Measurements from ENCODE around the gene HRAS.
A peak's percentile ranks its signal among the peaks of the same experiment; 100 is the strongest.

HRAS gene

DNA sequence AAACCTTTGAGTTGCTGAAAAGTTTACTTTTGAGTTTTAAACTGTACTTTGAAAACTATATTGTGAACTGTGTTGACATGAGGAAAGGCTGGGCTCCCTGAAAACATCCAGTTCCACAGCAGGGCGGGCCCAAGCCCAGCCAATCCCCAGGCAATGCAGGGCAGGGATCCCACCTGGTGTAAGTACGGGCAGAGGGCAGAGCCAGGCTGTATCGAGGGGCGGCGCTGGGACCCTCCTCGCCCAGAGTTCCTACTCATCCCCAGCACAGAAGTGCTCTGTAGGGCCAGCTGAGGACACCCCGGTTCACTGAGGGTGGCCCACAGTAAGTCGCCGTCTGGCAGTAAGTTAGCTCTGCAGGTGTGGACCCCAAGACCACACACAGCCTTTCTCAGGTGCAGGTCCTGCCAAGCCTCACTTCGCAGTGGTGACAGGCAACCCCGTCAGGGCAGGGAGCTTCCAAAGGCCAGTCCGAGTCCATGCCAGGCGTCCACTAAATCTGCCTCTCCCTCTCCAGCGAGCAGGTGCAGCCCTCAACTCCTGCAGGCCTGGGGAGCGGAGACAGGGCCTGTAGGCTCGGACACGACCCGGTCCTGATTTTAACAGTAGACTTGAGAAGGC lies 31.7 kb upstream of the HRAS start:
- no peak for DNase-seq

DNA sequence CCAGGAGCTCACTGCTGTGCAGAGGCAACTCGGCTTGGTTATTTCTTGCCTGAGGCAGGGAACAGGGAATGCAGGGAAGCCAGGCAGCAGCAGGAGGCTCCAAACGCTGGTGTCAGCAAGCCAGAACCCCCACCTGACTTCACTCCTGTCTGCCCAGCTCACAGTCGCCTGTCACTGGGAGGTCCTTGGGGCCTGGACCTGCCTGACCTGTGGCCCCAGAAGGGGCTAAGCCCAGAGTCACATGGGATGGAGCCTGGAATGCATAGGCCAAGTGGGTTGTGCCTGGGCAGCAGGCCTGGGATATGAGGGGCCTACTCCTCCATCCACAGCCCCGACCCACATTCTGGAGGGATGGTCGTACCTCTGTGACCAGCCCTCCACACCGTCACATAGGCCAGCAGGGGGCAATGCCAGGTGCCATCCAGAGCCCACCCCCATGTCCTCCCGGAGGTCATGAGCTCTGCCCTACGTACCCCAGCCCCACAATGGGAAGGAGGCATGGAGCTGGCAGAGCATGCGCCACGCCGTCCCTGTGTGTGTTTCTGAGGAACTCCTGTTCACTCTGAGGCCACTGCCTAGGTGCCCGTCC lies 30.6 kb upstream of the HRAS start:
- no peak for DNase-seq

DNA sequence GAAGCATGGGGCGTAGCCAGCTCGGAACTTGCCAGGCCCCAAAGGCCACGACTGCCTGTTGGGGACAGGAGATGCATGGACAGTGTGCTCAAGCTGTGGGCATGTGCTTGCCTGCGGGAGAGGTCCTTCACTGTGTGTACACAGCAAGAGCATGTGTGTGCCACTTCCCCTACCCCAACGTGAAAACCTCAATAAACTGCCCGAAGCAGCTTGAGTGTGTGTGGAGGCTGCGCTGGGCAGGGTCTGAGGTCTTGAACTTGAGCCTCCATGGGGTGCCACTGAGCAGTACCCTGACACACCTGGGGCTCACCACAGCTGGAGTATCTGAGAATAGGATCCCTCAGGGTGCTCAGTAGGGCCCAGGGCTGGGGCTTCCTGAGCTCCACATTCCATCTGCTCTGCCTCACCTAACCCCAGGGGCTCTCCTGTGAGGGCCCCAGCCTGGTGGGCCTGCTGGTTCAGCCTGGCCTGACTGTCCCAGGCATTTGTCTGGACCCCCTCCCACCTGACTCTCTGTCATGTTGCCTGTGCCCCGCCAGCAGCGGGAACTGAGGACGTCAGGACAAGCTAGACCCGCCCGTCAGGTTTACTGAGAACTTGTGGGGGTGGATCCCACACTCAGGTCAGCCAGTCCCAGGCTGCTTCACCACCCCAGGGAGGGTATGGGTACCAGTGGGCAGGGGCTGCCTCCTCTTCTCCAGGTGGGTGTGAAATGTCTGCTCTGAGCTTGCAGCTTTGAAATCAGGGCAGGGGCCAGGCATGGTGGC lies 28.6 kb upstream of the HRAS start:
- DNase-seq: no peak

GRCh38 chr11:563066-563811 lies 27.9 kb upstream of the HRAS start:
- DNase-seq: no peak

DNA sequence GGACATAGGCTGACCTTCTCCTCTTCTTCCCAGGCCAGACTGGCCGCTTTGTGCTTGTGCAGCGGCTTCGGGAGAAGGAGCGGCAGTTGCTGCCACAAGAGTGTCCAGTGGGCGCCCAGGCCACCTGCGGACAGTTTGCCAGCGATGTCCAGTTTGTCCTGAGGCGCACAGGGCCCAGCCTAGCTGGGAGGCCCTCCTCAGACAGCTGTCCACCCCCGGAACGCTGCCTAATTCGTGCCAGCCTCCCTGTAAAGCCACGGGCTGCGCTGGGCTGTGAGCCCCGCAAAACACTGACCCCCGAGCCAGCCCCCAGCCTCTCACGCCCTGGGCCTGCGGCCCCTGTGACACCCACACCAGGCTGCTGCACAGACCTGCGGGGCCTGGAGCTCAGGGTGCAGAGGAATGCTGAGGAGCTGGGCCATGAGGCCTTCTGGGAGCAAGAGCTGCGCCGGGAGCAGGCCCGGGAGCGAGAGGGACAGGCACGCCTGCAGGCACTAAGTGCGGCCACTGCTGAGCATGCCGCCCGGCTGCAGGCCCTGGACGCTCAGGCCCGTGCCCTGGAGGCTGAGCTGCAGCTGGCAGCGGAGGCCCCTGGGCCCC lies 26.8 kb upstream of the HRAS start:
- no peak for DNase-seq

DNA sequence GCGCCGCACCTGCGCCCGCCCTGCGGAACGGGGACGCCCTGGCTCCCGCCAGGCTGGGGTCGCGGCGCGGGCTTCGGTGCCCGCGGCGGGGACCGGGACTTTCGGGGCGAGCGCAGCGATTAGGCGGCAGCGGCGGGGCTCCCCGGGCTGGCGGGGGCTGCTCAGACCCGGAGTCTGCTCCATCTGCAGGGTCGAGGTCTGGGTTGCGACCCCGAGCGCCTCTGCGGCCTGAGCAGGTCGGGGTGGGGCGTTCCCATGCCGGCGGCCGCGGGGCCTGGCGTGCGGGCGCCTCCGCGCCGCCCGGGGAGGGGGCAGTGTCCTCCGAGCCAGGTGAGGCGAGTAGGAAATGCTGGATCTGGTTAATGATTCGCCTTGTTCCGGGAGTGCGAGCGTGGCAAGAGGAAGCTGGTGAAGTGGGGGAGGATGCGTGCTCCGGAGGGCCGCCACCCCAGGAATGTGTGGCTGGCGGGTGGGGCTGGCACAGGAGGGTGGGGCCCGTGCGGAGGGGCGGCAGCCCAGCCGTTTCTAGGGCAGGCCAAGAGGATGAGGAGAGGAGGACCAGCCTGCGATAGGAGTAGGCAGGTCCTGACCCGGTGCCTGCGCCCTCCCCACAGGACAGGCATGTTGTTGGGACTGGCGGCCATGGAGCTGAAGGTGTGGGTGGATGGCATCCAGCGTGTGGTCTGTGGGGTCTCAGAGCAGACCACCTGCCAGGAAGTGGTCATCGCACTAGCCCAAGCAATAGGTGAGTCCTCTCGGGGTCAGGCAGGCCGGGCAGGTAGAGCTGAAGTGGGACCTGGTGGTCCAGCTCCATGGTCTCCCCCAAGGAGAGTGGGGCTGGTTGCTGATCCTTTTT lies 26.0 kb upstream of the HRAS start:
- DNase-seq: no peak

- DNase-seq: peak; percentile 89
Measured at GRCh38 chr11:560305-561147, 25.1 kb upstream of the HRAS start, which contains the start of the genes LMNTD2 and RASSF7. LMNTD2 (minus strand) TSS chr11:560738; CDS start chr11:560716, 22 bp downstream. RASSF7 (plus strand) TSS chr11:560970; CDS start chr11:561769, 799 bp downstream.

- DNase-seq: no peak
Measured at GRCh38 chr11:559712-560304, 24.4 kb upstream of the HRAS start.

DNA sequence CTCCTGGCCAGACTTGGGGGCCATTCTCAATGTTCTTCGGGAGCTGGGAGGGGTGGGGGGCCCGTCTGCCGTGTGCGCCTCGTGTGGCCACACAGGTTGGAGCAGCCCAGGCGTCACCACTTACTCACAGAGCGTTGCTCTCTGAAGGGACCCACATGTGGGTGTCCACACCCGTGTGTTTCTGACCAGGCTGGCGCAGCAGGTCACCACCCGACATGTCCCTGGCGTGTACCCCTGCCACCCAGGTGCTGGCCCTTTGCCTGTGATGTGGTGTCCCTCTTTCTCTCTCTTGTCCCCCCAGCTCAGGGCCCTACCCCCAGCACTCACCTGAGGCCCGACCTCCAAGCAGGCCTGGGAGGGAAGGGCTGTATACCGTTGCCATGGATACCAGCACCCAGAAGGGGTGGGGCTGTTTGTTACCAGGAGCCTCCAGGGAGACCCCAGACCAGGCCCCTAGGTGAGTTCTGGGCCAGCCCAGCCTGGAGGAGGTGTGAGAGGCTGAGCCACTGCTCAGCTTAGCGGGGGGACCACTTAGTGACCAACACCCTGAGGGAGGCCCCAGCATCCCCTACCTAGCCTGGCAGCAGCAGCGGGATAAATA lies 23.7 kb upstream of the HRAS start:
- DNase-seq: no peak

DNA sequence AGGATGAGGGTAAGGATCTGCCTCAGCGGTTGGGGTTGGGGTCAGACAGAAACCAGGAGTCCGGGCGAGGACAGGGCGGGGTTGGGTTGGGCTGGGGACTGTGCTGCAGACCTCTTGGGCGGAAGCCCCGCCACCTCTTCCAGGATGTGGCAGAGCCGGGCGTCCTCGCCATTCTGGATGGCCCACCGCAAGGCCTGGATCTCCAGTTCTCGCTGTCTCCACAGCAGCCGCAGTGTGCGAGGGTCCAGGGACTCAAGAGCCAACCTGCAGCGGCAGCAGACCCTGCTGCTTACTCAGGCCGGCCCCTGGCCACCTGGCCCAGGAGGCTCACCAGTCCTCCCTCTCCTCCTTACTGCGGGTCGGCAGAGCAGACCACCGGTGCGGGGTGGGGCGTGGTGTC lies 23.1 kb upstream of the HRAS start:
- DNase-seq: no peak

GRCh38 chr11:557328-558132 lies 22.2 kb upstream of the HRAS start:
- no peak for DNase-seq

DNA sequence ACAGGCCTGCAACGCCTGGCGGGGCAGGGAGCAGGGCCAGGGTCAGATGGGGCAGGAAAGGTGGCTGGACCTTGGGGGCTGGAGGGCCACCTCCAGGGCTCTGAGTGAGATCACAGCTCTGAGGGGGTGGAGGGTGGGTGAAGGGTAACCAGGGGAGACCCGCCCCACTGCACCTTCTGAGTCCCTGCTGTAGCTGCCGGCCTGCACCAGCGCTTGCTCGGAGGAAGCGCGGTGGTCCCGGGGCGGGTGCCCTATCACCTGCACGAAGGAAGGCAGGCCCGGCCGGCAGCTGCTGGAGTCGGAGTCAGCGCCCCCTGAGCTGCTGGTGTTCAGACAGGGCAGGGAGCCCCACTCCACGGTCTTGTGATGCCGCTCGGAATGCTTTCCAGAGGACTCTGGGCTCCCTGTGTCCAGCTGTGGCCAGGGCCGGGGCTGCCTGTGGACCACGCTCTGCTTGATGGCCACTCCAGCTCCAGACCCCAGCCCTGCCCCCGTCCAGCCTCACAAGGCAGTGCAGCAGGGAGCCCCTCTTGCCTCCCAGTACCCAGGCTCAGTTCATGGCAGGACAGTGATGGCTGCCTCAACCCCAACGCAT lies 21.4 kb upstream of the HRAS start:
- DNase-seq: no peak

- no peak for DNase-seq
Measured at GRCh38 chr11:555780-556661, 20.6 kb upstream of the HRAS start.

DNA sequence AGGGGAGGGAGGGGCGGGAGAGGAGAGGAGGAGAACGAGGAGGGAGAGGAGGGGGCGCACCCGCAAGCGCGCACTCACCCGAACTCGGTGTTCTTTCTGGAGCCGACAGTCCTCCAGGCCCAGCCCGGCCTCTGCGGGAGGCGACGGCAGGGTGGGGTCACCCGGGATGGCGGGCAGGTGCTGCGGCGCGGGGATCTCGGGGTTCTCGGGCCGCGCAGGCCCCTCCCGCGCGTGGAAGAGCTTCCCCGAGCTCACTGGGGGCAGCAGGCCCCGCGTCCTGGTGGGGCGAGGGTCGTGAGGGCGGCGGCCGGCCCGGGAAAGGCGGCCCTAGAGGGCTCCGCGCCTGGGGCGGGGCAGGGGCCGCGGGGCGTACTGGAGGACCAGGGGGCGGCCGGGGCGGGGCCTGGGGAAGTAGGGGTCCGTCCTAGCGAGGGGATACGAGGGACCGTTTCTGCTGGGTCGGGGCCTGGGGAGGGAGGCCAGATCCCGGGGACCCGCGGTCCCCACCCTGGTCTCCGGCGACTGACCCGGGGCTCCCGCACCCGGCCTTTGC lies 19.9 kb upstream of the HRAS start:
- no peak for DNase-seq

- no peak for DNase-seq
Measured at GRCh38 chr11:554428-555226, 19.3 kb upstream of the HRAS start.

- no peak for DNase-seq
Measured at GRCh38 chr11:553988-554340, 18.6 kb upstream of the HRAS start.

All from midbrain (tissue), 1 donor.